H1 (cell line): ENCODE results near the gene DTD1. TPM values are rescaled to one million over a fixed set of nuclear protein-coding genes. Genes with fewer than 3 reads are reported as not detected.
A peak's percentile ranks its signal among the peaks of the same experiment; 100 is the strongest.

Experiments
- CTCF ChIA-PET: fragments of 300-600 bp; sonication (Branson Sonifier 250); formaldehyde crosslinking; loops from one replicate; lab custom pipeline; 2021; ENCODE audit not compliant: partially characterized antibody; lab: Charles Lee
- POLR2A ChIA-PET: fragments of 300-600 bp; sonication (Branson Sonifier 250); formaldehyde crosslinking; loops from one replicate; lab custom pipeline; 2021; ENCODE audit warnings: inconsistent platforms; ENCODE audit not compliant: partially characterized antibody; lab: Charles Lee
- DNase-seq, 2 experiments: peaks; one replicate each; pipeline versions ENCODE4 v3.0.0 to v3.0.0-alpha.2; 2010 to 2022; ENCODE audit warnings: low spot score in 2 of 2, low read depth in 1 of 2, mixed read lengths in 1 of 2
- FAIRE-seq: peaks from 2 replicates; lab custom pipeline; 2011; peaks lifted over from hg19 to GRCh38; lab: Jason Lieb, UNC
- H2AFZ ChIP-seq: 2 replicates; pipeline ENCODE4 v1.8.1; 2012; ENCODE audit warnings: low read length, inconsistent platforms
- H2AK5ac ChIP-seq: 2 replicates; pipeline ENCODE4 v1.6.1; 2013; ENCODE audit warnings: low read depth, low read length
- H2BK120ac ChIP-seq: replicated peaks from 2 replicates; pipeline ENCODE3; 2013; ENCODE audit warnings: low read depth, low read length, inconsistent platforms
- H2BK12ac ChIP-seq: 2 replicates; pipeline ENCODE4 v1.6.1; 2013; ENCODE audit warnings: low read depth, low read length
- H2BK15ac ChIP-seq: 2 replicates; pipeline ENCODE4 v1.6.1; 2013; ENCODE audit warnings: low read length
- H2BK20ac ChIP-seq: 2 replicates; pipeline ENCODE4 v1.6.1; 2013; ENCODE audit warnings: low read length
- H2BK5ac ChIP-seq: 2 replicates; pipeline ENCODE4 v1.6.1; 2013; ENCODE audit warnings: low read depth, low read length
- H3K14ac ChIP-seq: 2 replicates; pipeline ENCODE4 v1.6.1; 2013; ENCODE audit warnings: inconsistent platforms; ENCODE audit not compliant: insufficient read length
- H3K18ac ChIP-seq: 2 replicates; pipeline ENCODE4 v1.6.1; 2013; ENCODE audit warnings: low read length; ENCODE audit errors: extremely low read depth
- H3K23ac ChIP-seq: 2 replicates; pipeline ENCODE4 v1.6.1; 2013; ENCODE audit warnings: inconsistent platforms; ENCODE audit not compliant: insufficient read length
- H3K23me2 ChIP-seq: 2 replicates; pipeline ENCODE4 v1.6.1; 2013; ENCODE audit warnings: low read depth, low read length
- H3K27ac ChIP-seq: 2 replicates; pipeline ENCODE4 v1.6.1; 2011; ENCODE audit warnings: low read depth, low read length, inconsistent platforms
- H3K27me3 ChIP-seq, 4 experiments: replicated peaks in 1 of 4; 1 replicate in 1 of 4; 2 replicates in 3 of 4; pipeline versions ENCODE4 v1.6.1 to v1.8.1; 2011 to 2013; ENCODE audit warnings: low read length in 3 of 4, mild to moderate bottlenecking in 3 of 4, inconsistent platforms in 2 of 4, mixed read lengths in 2 of 4, moderate library complexity in 1 of 4; ENCODE audit not compliant: control insufficient read depth in 3 of 4, insufficient read depth in 3 of 4; ENCODE audit errors: extremely low read depth in 1 of 4
- H3K36me3 ChIP-seq, 4 experiments: 2 replicates each; pipeline versions ENCODE4 v1.6.1 to v1.8.1; 2011 to 2013; ENCODE audit warnings: mild to moderate bottlenecking in 4 of 4, low read length in 3 of 4, moderate library complexity in 2 of 4, control low read depth in 1 of 4, inconsistent platforms in 1 of 4; ENCODE audit not compliant: insufficient read depth in 4 of 4, control insufficient read depth in 2 of 4
- H3K4ac ChIP-seq: replicated peaks from 2 replicates; pipeline ENCODE3; 2013; ENCODE audit warnings: low read length, low read depth, mixed read lengths, inconsistent platforms; ENCODE audit not compliant: insufficient read length
- H3K4me1 ChIP-seq, 4 experiments: replicated peaks in 1 of 4; 1 replicate in 1 of 4; 2 replicates in 3 of 4; pipeline versions ENCODE4 v1.6.1 to v1.8.1; 2011 to 2013; ENCODE audit warnings: low read length in 3 of 4, inconsistent platforms in 2 of 4, mixed read lengths in 1 of 4; ENCODE audit not compliant: insufficient read depth in 4 of 4, control insufficient read depth in 3 of 4
- H3K4me2 ChIP-seq, 2 experiments: 2 replicates each; pipeline versions ENCODE4 v1.6.1 to v1.8.1; 2011 to 2013; ENCODE audit warnings: low read depth in 2 of 2, low read length in 2 of 2, control low read depth in 1 of 2, inconsistent platforms in 1 of 2, mild to moderate bottlenecking in 1 of 2; ENCODE audit not compliant: insufficient read depth in 1 of 2
- H3K4me3 ChIP-seq, 4 experiments: fragments of 200-600, 300-600 bp in 1 of 4; sonication (generic), shearing (Covaris generic), sonication (Bioruptor Twin) in 1 of 4; 2 replicates each; pipeline versions ENCODE4 v1.5.1 to v1.8.1; 2011 to 2016; ENCODE audit warnings: low read length in 4 of 4, low read depth in 3 of 4, control low read depth in 2 of 4, inconsistent platforms in 2 of 4, mild to moderate bottlenecking in 2 of 4, mixed read lengths in 1 of 4, moderate library complexity in 1 of 4; ENCODE audit not compliant: insufficient read depth in 2 of 4; ENCODE audit errors: extremely low read depth in 1 of 4
- H3K56ac ChIP-seq: replicated peaks from 2 replicates; pipeline ENCODE3; 2013; ENCODE audit warnings: low read depth, mild to moderate bottlenecking, mixed read lengths, low read length, inconsistent platforms; ENCODE audit not compliant: insufficient read length
- H3K79me1 ChIP-seq: 2 replicates; pipeline ENCODE4 v1.6.1; 2013; ENCODE audit warnings: low read depth, low read length, control low read depth
- H3K79me2 ChIP-seq, 2 experiments: 2 replicates each; pipeline versions ENCODE4 v1.6.1 to v1.8.1; 2012 to 2013; ENCODE audit warnings: low read length in 2 of 2, mild to moderate bottlenecking in 2 of 2, inconsistent platforms in 1 of 2; ENCODE audit not compliant: insufficient read depth in 2 of 2, control insufficient read depth in 1 of 2
- H3K9ac ChIP-seq, 4 experiments: replicated peaks in 1 of 4; 1 replicate in 1 of 4; 2 replicates in 3 of 4; pipeline versions ENCODE4 v1.6.1 to v1.8.1; 2011 to 2013; ENCODE audit warnings: low read depth in 3 of 4, low read length in 3 of 4, control low read depth in 2 of 4, mild to moderate bottlenecking in 2 of 4, moderate library complexity in 2 of 4, inconsistent platforms in 1 of 4; ENCODE audit errors: extremely low read depth in 1 of 4
- H3K9me3 ChIP-seq, 2 experiments: 2 replicates each; pipeline versions ENCODE4 v1.6.1 to v1.8.1; 2012 to 2013; ENCODE audit warnings: mild to moderate bottlenecking in 2 of 2, moderate library complexity in 2 of 2, control low read depth in 1 of 2, inconsistent platforms in 1 of 2, low read depth in 1 of 2, low read length in 1 of 2, mixed read lengths in 1 of 2; ENCODE audit not compliant: insufficient read depth in 2 of 2
- H4K20me1 ChIP-seq, 2 experiments: replicated peaks in 1 of 2; 2 replicates each; pipeline versions ENCODE3 to v1.8.1; 2011 to 2013; ENCODE audit warnings: inconsistent platforms in 2 of 2, low read length in 2 of 2, mild to moderate bottlenecking in 1 of 2; ENCODE audit not compliant: insufficient read depth in 2 of 2, control insufficient read depth in 1 of 2
- H4K5ac ChIP-seq: 2 replicates; pipeline ENCODE4 v1.6.1; 2013; ENCODE audit warnings: low read length, low read depth, mixed read lengths, inconsistent platforms; ENCODE audit not compliant: insufficient read length
- H4K8ac ChIP-seq: 2 replicates; pipeline ENCODE4 v1.8.0; 2013; ENCODE audit warnings: mild to moderate bottlenecking, moderate library complexity, low read length, inconsistent platforms; ENCODE audit not compliant: insufficient read depth; ENCODE audit errors: extremely low read depth
- H4K91ac ChIP-seq: replicated peaks from 2 replicates; pipeline ENCODE3; 2013; ENCODE audit warnings: low read length, mixed read lengths, inconsistent platforms; ENCODE audit not compliant: insufficient read length
- KDM1A ChIP-seq: fragments of 200-600, 300-600 bp; sonication (generic); IDR thresholded peaks from 2 replicates; pipeline ENCODE4 v1.7.1; 2016; ENCODE audit warnings: mild to moderate bottlenecking, low read length, borderline replicate concordance
- KDM4A ChIP-seq: IDR thresholded peaks from one replicate; pipeline ENCODE4 v1.7.1; 2012; ENCODE audit warnings: low read depth, mild to moderate bottlenecking, moderate library complexity, low read length, inconsistent platforms; ENCODE audit not compliant: severe bottlenecking
- YY1 ChIP-seq: IDR thresholded peaks from 2 replicates; pipeline ENCODE4 v1.6.1; 2011; ENCODE audit warnings: low read depth, mild to moderate bottlenecking, low read length
- WGBS, 2 experiments: shearing (Covaris generic) in 1 of 2; methylation state at CpG; one replicate each; pipeline versions ENCODE4 v1.1.6 to v1.1.7; 2013 to 2015; ENCODE audit warnings: low lambda C conversion rate in 2 of 2, mixed read lengths in 2 of 2, inconsistent platforms in 1 of 2, low coverage in 1 of 2, missing lambda C conversion rate in 1 of 2; ENCODE audit not compliant: insufficient replicate concordance in 2 of 2, insufficient coverage in 1 of 2, insufficient read length in 1 of 2; ENCODE audit errors: extremely low coverage in 1 of 2, missing lambda C conversion rate in 1 of 2; 5-methylcytosine and 5-hydroxymethylcytosine counted together
- polyA plus RNA-seq, 7 experiments: library from polyadenylated mRNA; depleted of rRNA in 3 of 7; stranded (reverse) in 5 of 7; unstranded in 2 of 7; fragments of >200 nt in 5 of 7; fragments of 200-250 nt in 2 of 7; gene quantifications; 1 replicate in 5 of 7; 2 replicates in 1 of 7; 4 replicates in 1 of 7; pipeline versions ENCODE4 v1.2.1 to v1.2.3, GENCODE V29; 2011 to 2013; ENCODE audit warnings: missing spikeins in 2 of 7, mixed read lengths in 2 of 7
- total RNA-seq: library from RNA; stranded (reverse); fragmentation: NEBNext Ultra II Directional; extraction: Animal tissue kit (Norgen Biotek cat#: 25700); gene quantifications from 2 replicates; pipeline ENCODE4 v1.2.1, GENCODE V29; 2021

DTD1 gene
- total and polyA plus RNA-seq, 2 of the 8 experiments (the other 6 are each of a cell fraction or from before 2014, with no cell fraction given), result 49.7 to 66.6 TPM

GRCh38 chr20:18698735-18699380 is 111.0 kb downstream of the DTD1 start:
- Histone ChIP-seq H4K91ac (no peak overlapping the region), H2BK12ac (no peak overlapping the region), H3K18ac (no peak overlapping the region), H3K9ac (no peak overlapping the region), H2BK15ac (no peak overlapping the region), H3K79me2 (no peaks in the 10 kb centered on the region), H3K27me3 (no peaks in the 10 kb centered on the region), H3K4me2 (peak overlapping the region in 1 of 2 experiments; percentile 27; a peak in 2 of 4 replicates), H3K27ac (no peak overlapping the region), H2BK120ac (no peak overlapping the region), H3K4me3 (no peak overlapping the region), H4K8ac (no peak overlapping the region), H3K36me3 (no peaks in the 10 kb centered on the region), H2BK20ac (no peak overlapping the region), H3K56ac (no peak overlapping the region), H3K4me1 (peaks cover 0 to 5% (median 0%) of the 10 kb centered on the region in 4 experiments; a peak in 2 of 7 replicates), H2AFZ (no peak overlapping the region), H4K20me1 (peaks cover 1 to 2% of the 10 kb centered on the region in 2 experiments), H3K23ac (no peak overlapping the region)
- POLR2A ChIA-PET, result no interaction called here
- no peak for FAIRE-seq
- 72% methylated on average over 4 of the region's 4 CpGs; no CpG with 5 or more reads in 1 of the 2 experiments for WGBS, 2 experiments
- no peak for DNase-seq
- TF ChIP-seq KDM1A (peak; percentile 35; the same call in 1 of the 2 replicates), YY1 (peak; percentile 78), KDM4A (no peak)
- TF ChIP-seq, all 59 proteins: peak for 2
- no peaks in the 10 kb centered on the region for H3K9me3 ChIP-seq
- no peak overlapping the region for H2BK5ac ChIP-seq
- H4K5ac ChIP-seq, result peak overlapping the region; percentile 36
- no peak overlapping the region for H3K14ac ChIP-seq
- H3K23me2 ChIP-seq, result no peaks in the 10 kb centered on the region; the same call in 1 of the 2 replicates
- CTCF ChIA-PET, result interaction anchor here (1.0 to 1.8 kb wide), 3 partner anchors 10 to 41 kb away, joined by 3 to 7 read pairs (median 3); no protein-coding TSS in a partner anchor
- no peak overlapping the region for H3K4ac ChIP-seq
- peaks cover 1% of the 10 kb centered on the region; the same call in 1 of the 2 replicates for H3K79me1 ChIP-seq
- H2AK5ac ChIP-seq, result no peak overlapping the region
